ENCODE measurements around the gene LRRTM1.

DNA sequence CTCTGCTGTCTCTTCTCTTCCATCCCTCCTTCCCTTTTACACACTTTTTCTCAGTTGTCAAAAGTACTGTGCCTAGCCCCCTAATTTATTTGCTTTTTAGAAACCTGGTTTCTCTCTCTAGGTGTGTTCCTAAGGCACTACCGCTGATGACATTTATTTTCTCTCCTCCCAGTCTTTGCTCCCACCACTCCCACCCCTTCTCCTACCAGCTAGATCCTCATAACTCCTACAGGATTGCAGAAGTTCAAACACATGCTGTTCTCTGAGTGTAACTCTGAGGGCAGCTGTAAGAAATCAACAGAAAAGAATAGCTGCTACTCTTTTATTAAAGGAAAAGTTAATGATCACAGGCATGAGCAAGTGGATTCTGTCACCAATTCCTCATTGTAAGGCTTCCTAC, 22.3 kb upstream of the LRRTM1 start:
- TF ChIP-seq POLR2A (IDR thresholded peaks at IDR 0.05), result no peak
- TF ChIP-seq, protein P1, sequence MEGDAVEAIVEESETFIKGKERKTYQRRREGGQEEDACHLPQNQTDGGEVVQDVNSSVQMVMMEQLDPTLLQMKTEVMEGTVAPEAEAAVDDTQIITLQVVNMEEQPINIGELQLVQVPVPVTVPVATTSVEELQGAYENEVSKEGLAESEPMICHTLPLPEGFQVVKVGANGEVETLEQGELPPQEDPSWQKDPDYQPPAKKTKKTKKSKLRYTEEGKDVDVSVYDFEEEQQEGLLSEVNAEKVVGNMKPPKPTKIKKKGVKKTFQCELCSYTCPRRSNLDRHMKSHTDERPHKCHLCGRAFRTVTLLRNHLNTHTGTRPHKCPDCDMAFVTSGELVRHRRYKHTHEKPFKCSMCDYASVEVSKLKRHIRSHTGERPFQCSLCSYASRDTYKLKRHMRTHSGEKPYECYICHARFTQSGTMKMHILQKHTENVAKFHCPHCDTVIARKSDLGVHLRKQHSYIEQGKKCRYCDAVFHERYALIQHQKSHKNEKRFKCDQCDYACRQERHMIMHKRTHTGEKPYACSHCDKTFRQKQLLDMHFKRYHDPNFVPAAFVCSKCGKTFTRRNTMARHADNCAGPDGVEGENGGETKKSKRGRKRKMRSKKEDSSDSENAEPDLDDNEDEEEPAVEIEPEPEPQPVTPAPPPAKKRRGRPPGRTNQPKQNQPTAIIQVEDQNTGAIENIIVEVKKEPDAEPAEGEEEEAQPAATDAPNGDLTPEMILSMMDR (IDR thresholded peaks at IDR 0.05), result no peak
- no peak for TF ChIP-seq POLR2AphosphoS5 (IDR thresholded peaks at IDR 0.05)
- no peak for TF ChIP-seq EP300 (IDR thresholded peaks at IDR 0.05; ENCODE audit: low read depth)

Measured in transverse colon (tissue), 4 donors.